B cell (primary cell): ENCODE results near the gene TNRC6C. TPM values are rescaled to one million over a fixed set of nuclear protein-coding genes. Genes with fewer than 3 reads are reported as not detected.

ENCODE experiments used
- ATAC-seq: fragments of 200-7000 bp; cut with Tn5 transposase; one replicate; pipeline ENCODE4 v1.10.0; 2021; ENCODE audit warnings: low read depth, mild to moderate bottlenecking, moderate number of reproducible peaks, moderate library complexity
- CTCF ChIA-PET: fragments of 350-600 bp; sonication (Branson Sonifier 250); formaldehyde crosslinking; loops from one replicate; lab custom pipeline; 2021; ENCODE audit warnings: antibody characterized with exemption, inconsistent platforms; lab: Charles Lee
- POLR2A ChIA-PET: fragments of 350-600 bp; sonication (Branson Sonifier 250); formaldehyde crosslinking; loops from one replicate; lab custom pipeline; 2021; ENCODE audit warnings: antibody characterized with exemption; lab: Charles Lee
- DNase-seq: peaks from one replicate; pipeline ENCODE4 v3.0.0; 2013
- H2AFZ ChIP-seq: 2 replicates; pipeline ENCODE4 v1.6.1; 2012; ENCODE audit warnings: mild to moderate bottlenecking, low read depth, low read length; ENCODE audit not compliant: insufficient read depth, poor library complexity, severe bottlenecking
- H3K27ac ChIP-seq, 2 donors: 1 replicate in 1 of 2; 2 replicates in 1 of 2; pipeline ENCODE4 v1.5.1; 2012 to 2013; ENCODE audit warnings: low read length in 2 of 2, mild to moderate bottlenecking in 2 of 2, moderate library complexity in 1 of 2
- H3K27me3 ChIP-seq, 4 experiments: fragments of 200-600 bp in 1 of 4; sonication (generic) in 1 of 4; replicated peaks in 1 of 4; 1 replicate in 2 of 4; 2 replicates in 2 of 4; pipeline versions ENCODE4 v1.6.1 to v1.7.0; 2013 to 2016; ENCODE audit warnings: low read length in 3 of 4, mild to moderate bottlenecking in 2 of 4, mixed read lengths in 1 of 4, moderate library complexity in 1 of 4; ENCODE audit not compliant: insufficient read depth in 4 of 4, control insufficient read depth in 3 of 4; ENCODE audit errors: control extremely low read depth in 1 of 4
- H3K36me3 ChIP-seq, 2 experiments: replicated peaks in 1 of 2; 1 replicate in 1 of 2; 2 replicates in 1 of 2; pipeline versions ENCODE4 v1.6.1 to v1.7.1; 2013; ENCODE audit warnings: low read length in 1 of 2; ENCODE audit not compliant: insufficient read depth in 2 of 2, control insufficient read depth in 1 of 2; ENCODE audit errors: control extremely low read depth in 1 of 2, extremely low read depth in 1 of 2
- H3K4me1 ChIP-seq, 2 donors: fragments of 200-600 bp in 1 of 2; sonication (generic) in 1 of 2; 1 replicate in 1 of 2; 2 replicates in 1 of 2; pipeline versions ENCODE4 v1.5.1 to v1.6.1; 2013 to 2017; ENCODE audit warnings: low read length in 2 of 2; ENCODE audit not compliant: control insufficient read depth in 2 of 2, insufficient read depth in 2 of 2
- H3K4me2 ChIP-seq: replicated peaks from 2 replicates; pipeline ENCODE3; 2012; ENCODE audit warnings: mild to moderate bottlenecking, low read depth, low read length; ENCODE audit not compliant: poor library complexity, severe bottlenecking
- H3K4me3 ChIP-seq, 5 experiments: fragments of 200-600 bp in 1 of 5; sonication (generic) in 1 of 5; 1 replicate in 3 of 5; 2 replicates in 2 of 5; pipeline versions ENCODE4 v1.5.1 to v1.7.0; 2011 to 2016; ENCODE audit warnings: low read length in 4 of 5, mild to moderate bottlenecking in 4 of 5, low read depth in 2 of 5, control low read depth in 1 of 5, moderate library complexity in 1 of 5; ENCODE audit not compliant: insufficient read depth in 1 of 5; ENCODE audit errors: control extremely low read depth in 1 of 5, extremely low read depth in 1 of 5
- H3K79me2 ChIP-seq: fragments of 200-600 bp; sonication (generic); one replicate; pipeline ENCODE4 v1.6.0; 2016; ENCODE audit warnings: low read length; ENCODE audit not compliant: control insufficient read depth, insufficient read depth
- H3K9ac ChIP-seq: fragments of 200-600 bp; sonication (generic); 2 replicates; pipeline ENCODE4 v1.6.1; 2017; ENCODE audit warnings: mild to moderate bottlenecking, low read length, moderate library complexity
- H3K9me3 ChIP-seq, 3 donors: one replicate each; pipeline versions ENCODE4 v1.6.1 to v1.7.1; 2013; ENCODE audit warnings: low read length in 2 of 3; ENCODE audit not compliant: control insufficient read depth in 2 of 3, insufficient read depth in 1 of 3; ENCODE audit errors: control extremely low read depth in 1 of 3
- H4K20me1 ChIP-seq: 2 replicates; pipeline ENCODE4 v1.6.0; 2012; ENCODE audit warnings: mild to moderate bottlenecking, low read length; ENCODE audit not compliant: insufficient read depth, control insufficient read depth, poor library complexity, severe bottlenecking
- H3K27ac Mint-ChIP-seq: one replicate; pipeline ENCODE4 v1.8.0; 2021; ENCODE audit warnings: mixed read lengths
- H3K27me3 Mint-ChIP-seq: one replicate; pipeline ENCODE4 v1.8.0; 2021; ENCODE audit warnings: mixed read lengths
- H3K4me1 Mint-ChIP-seq: one replicate; pipeline ENCODE4 v1.8.0; 2021; ENCODE audit warnings: mixed read lengths
- H3K4me3 Mint-ChIP-seq: one replicate; pipeline ENCODE4 v1.8.0; 2021; ENCODE audit warnings: mixed read lengths
- H3K9me3 Mint-ChIP-seq: one replicate; pipeline ENCODE4 v1.8.0; 2022; ENCODE audit warnings: mixed read lengths; ENCODE audit not compliant: insufficient read depth
- CTCF ChIP-seq: fragments of 200-600 bp; IDR thresholded peaks from one replicate; pipeline ENCODE4 v1.8.0; 2022; ENCODE audit warnings: antibody characterized with exemption, mild to moderate bottlenecking
- EZH2 ChIP-seq: IDR thresholded peaks from 2 replicates; pipeline ENCODE4 v1.6.1; 2012; ENCODE audit warnings: borderline replicate concordance, low read depth, mild to moderate bottlenecking, moderate library complexity, low read length; ENCODE audit not compliant: insufficient read depth, poor library complexity, severe bottlenecking
- WGBS: methylation state at CpG from one replicate; pipeline ENCODE4 v1.1.5; 2013; ENCODE audit warnings: missing lambda C conversion rate; ENCODE audit not compliant: insufficient coverage; 5-methylcytosine and 5-hydroxymethylcytosine counted together
- intact Hi-C: fragments of 100-400 bp; cut with micrococcal nuclease; formaldehyde crosslinking; loops from one replicate; pipeline ENCODE4 v1.10.0; 2022
- polyA plus RNA-seq: library from polyadenylated mRNA; depleted of rRNA; stranded (reverse); fragments of >200 nt; gene quantifications from 2 replicates; pipeline ENCODE4 v1.2.3, GENCODE V29; 2012
- total RNA-seq, 2 donors: library from RNA; stranded (reverse); fragments of 120-200 nt in 1 of 2; gene quantifications; 1 replicate in 1 of 2; 2 replicates in 1 of 2; pipeline versions ENCODE4 v1.2.3 to v1.2.4, GENCODE V29; 2013 to 2022

The TNRC6C gene
- total and polyA plus RNA-seq, 2 donors (not counting 1 experiment from before 2014, with no cell fraction given), result 3.9 to 63.8 TPM

- intact Hi-C loops, result no loop called here
- CTCF ChIA-PET, result interaction anchor here (0.6 to 13.9 kb wide), 8 partner anchors 8 to 133 kb away, joined by 3 to 169 read pairs (median 4); partner anchors contain the start of genes SYNGR2 and TMC8
- Histone ChIP-seq H3K79me2 (peaks cover 60% of the 10 kb centered on the region), H3K4me3 (peak overlapping the region in 3 of 5 experiments; percentile 7 to 25 (median 18)), H3K27me3 (no peaks in the 10 kb centered on the region), H3K4me2 (peak overlapping the region; percentile 77), H3K36me3 (peaks cover 8 to 88% of the 10 kb centered on the region in 2 experiments), H4K20me1 (peaks cover 90% of the 10 kb centered on the region), H3K9me3 (no peaks in the 10 kb centered on the region), H2AFZ (no peak overlapping the region), H3K27ac (peak overlapping the region; percentile 48 to 54), H3K9ac (peak overlapping the region; percentile 31), H3K4me1 (peaks cover 57% of the 10 kb centered on the region in 2 donors)
- POLR2A ChIA-PET, result interaction anchor here (0.7 to 5.5 kb wide), 7 partner anchors 9 to 239 kb away, joined by 3 to 31 read pairs (median 3); partner anchors contain the start of genes SOCS3 and TMC8
- no peaks in the 10 kb centered on the region for H3K9me3 Mint-ChIP-seq
- H3K4me1 Mint-ChIP-seq, result peaks cover 57% of the 10 kb centered on the region
- TF ChIP-seq CTCF (no peak), EZH2 (no peak)
- peak overlapping the region; percentile 79 for H3K4me3 Mint-ChIP-seq
- 16% methylated on average over 32 of the region's 35 CpGs for WGBS
- peak; percentile 50 for DNase-seq
- H3K27me3 Mint-ChIP-seq, result no peaks in the 10 kb centered on the region
- peak overlapping the region; percentile 93 for H3K27ac Mint-ChIP-seq
- peak; percentile 6 for ATAC-seq
Observed at GRCh38 chr17:78120971-78121800, 162.7 kb downstream of the TNRC6C start.
